SH-SY5Y (cell line): ENCODE measurements around the gene PRMT7.

Experiments
- GATA2 ChIP-seq: IDR thresholded peaks from 2 replicates; pipeline ENCODE4 v1.6.1; 2011; ENCODE audit warnings: mild to moderate bottlenecking, low read depth, low read length
- GATA3 ChIP-seq: IDR thresholded peaks from 2 replicates; pipeline ENCODE4 v1.6.1; 2011; ENCODE audit warnings: low read depth, mild to moderate bottlenecking, low read length, moderate library complexity

GRCh38 chr16:68395815-68396214, 85.0 kb downstream of the PRMT7 start:
- no peak for TF ChIP-seq GATA2
- no peak for TF ChIP-seq GATA3
